Pericardium fibroblast (primary cell): ENCODE measurements around the gene ATP13A1. TPM values are rescaled to one million over a fixed set of nuclear protein-coding genes. Genes with fewer than 3 reads are reported as not detected.

Source experiments
- total RNA-seq: library from RNA; depleted of rRNA; stranded (reverse); fragments of >200 nt; gene quantifications from 2 replicates; pipeline ENCODE4 v1.2.3, GENCODE V29; 2015

The ATP13A1 gene
- total RNA-seq = 159 and 211 TPM in 2 replicates

DNA sequence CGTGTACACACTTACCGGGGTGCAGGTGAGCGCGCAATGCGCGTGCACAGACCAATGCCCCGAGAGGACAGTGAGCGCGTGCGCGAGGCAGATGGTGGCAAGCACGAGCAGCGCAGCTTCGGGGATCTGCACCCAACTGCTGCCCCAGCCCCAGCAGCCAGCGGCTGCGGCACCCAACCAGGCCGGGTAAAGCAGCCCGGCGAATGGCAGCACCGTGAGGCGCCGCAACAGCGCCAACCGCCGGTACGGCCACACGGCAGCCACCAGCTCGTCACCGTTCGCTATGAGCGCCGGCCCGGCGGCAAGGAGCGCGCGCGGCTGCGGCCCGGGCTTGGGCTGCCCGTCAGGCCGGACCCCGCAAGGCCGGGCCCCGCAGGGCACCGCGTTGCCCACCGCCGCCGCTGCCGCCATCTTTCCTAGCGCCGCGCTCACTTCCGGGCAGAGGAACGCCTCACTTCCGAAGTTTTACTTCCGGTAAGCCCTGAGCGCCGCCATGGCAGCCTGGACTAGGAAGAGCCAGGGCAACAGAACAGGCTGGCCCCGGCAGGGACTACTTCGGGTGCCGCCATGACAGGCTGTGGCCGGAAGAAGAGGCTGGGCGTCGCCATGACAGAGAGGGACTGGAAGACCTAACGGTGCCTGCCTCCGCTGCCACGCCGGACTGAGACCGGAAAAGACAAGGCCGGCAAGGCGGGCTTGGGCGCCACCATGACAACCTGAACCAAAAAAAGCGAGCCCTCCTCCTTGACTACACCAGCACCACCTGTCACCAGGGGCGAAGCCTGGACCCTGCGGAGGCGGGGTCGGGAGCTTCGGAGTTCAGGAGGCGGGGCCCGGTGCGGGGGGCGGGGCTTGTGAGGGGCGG, at the start of gene ATP13A1:
Gene ATP13A1 (minus strand): TSS at position 421 of the 865 bp plus-strand sequence. CDS start 10 bp downstream, at position 411.

DNA sequence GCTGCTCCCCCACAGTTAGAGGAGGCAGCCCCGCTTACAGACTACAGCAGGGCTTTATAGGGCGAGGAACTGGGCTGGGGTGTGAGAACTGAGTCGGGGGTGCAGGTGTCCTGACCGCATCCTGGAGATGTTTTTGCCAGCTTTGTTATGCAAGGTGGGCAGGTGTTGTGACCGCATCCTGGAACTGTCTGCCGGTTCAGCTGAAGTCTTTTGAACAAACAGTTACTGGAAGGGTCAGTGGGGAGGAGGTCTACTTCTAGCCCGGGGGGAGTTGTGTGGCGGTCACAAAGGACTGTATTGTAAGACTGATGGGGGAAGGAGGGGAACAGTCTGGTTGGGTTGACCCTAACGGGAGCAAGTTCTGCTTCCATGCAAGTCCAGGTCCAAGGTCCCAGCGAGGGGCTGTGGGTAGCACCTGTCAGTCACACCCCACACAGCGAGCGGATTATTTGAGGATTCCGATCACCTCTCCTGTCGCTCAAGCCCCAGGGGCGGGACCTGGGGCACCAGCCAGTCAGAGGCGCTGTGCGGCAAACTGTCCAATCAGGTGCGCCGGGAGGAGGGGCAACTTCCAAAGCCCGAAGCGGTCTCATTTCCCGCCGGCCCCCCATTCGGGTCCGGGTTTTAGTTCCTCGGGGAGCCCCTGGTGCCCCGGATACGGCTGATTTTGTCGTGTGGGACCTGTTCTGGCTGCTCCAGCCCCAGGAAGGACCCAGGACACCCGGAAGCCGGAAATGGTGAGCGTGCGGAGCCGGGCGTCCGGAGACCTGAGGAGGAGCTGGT, 4.9 kb upstream of the ATP13A1 start, which contains the start of gene ZNF101:
Gene ZNF101 (plus strand): TSS at position 610 of the 783 bp plus-strand sequence. CDS start 125 bp downstream, at position 735.

DNA sequence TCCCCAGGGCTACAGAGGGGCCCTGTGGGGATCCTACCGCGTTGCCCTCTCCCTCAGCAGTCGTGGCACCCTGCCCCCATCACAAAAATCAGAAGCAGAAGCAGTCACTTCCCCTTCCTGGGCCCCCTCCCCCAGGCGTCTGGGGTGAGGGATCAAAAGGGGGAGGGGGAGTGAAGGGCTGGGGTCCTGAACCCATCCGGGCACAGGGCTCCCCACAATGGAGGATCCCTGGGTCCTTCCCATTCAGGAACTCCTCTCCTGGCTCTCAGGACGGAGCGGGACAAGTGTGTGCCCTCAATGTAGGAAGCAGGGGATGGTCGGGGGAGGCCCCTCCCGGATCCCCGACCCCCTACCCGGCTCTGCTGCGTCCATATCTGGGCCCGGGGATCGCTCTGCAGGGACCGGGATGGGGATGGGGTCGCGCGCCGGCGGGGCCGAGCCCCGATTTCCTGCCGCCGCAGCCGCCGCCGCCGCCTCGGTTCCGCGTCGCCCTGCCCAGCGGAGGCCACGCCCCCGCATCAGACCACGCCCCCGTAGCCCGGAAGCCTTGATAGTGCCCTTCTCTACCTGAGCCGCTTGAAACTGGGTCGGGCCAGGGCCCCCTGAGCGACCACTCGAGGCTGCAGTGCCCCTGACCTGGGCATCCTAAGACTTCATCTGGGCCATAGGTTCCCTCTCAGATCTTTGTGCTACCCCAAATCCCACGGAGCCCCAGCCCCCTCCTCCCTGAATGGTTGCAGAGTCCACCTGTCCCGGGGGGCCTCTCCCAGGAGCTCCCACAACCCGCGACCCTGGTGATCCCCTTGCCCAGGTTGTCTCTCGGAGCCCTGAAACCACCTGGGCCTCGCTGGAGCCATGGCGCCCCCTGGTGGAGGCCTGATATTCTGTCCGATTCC, 20.1 kb downstream of the ATP13A1 start, which contains the start of gene GMIP:
Gene GMIP (minus strand): TSS at position 500 of the 896 bp plus-strand sequence. CDS start 128 bp downstream, at position 372.

DNA sequence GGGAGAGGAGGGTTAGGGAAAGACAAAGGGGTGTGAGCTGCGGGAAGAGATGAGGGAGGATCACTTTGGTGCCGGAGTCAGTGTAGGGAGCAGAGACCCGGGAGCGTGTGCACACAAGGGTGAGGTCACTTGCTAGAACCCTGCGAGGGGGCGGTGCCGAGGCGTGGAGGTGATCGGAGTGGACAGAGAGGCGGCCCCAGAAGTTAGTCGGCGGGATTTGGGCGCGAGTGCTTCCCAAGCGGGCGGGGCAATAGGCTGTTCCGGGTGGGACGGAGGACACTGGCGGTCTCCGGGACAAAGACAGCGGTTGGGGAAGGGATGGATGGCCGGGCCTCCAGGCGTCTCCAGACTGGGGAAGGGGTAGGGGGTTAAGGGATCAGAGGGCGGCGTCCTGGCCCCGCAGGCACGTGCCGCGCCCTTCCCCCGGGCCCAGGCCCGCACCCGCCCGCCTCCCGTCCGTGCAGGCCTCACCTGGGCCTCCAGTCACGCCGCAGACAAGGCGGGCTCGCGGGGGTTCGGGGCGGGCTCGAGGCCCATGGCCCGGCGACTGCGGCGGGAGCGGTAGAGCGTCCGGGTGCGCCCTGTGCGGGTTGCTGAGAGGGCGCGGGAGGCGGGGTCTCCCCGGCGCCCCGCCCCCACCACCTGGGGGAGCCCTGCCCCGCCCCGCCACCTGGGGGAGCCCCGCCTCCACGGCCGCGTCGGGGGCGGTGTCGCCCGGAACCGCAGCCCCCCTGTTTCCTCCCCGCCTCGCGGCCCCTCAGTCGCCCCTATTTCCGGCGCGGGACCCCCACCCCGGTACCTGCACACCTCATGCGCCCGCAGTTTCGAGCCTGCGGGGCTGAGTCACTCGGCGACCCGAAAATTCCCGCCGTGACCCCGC, 35.6 kb downstream of the ATP13A1 start, which contains the start of gene LPAR2:
Gene LPAR2 (minus strand): TSS at position 600 of the 880 bp plus-strand sequence. CDS start 945 bp downstream, outside the sequence.

DNA sequence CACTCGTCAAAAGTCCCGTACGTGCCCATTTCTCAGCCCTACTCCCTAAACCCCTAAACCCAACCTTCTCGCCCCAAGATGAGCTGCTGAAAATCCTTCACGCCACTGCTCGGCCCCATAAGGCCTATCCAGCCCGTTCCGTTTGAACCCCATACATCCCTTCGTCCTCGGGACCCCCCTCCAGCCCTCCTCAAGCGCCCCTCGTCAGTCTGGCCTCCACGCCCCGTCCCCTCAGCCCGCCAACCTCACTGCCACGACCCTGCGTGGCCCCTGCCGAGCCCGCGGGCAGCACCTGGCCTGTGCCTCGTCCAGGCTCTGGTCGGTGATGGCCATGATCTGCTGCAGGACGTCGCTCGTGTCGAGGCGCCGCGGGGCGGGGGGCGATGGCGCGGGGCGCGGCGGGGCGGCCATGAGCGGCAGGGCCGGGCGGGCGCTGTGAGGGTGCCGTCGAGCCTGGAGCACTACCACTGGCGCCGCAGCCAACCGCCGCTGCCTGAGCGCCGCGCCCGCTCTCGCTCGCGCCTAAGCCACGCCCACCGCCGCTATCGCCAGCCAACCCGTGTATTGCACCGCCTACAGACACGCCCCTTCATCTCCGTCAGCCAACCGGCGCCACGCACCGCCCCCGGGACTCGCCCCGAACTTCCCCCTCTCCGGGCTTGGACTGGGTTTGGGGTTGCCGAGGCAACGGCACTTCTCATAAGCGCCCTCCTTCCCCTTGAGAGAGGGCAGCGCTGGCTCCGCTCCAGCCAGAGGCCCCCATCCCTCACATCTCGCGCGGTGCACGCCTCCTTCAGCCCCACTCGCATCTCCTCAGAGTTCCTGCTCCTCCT, 45.0 kb downstream of the ATP13A1 start, which contains the start of gene PBX4:
Gene PBX4 (minus strand): TSS at position 469 of the 833 bp plus-strand sequence. CDS start 58 bp downstream, at position 411.

Other genes with a start within 250 kb of the ATP13A1 start
- 1.4 and 2.0 TPM in 2 replicates for gene TSSK6, start 148.1 kb downstream of the ATP13A1 start, total RNA-seq
- gene NDUFA13, start 147.5 kb downstream of the ATP13A1 start, total RNA-seq = 176 and 205 TPM in 2 replicates
- 0.17 and 0.23 TPM in 2 replicates for gene YJEFN3, start 134.8 kb downstream of the ATP13A1 start, total RNA-seq
- gene CILP2, start 125.4 kb downstream of the ATP13A1 start, total RNA-seq = 1.2 TPM in 2 replicates
- 1.5 TPM in 1 of 2 replicates, not detected in the other for gene PBX4, start 45.0 kb downstream of the ATP13A1 start, total RNA-seq
- 0.93 and 4.1 TPM in 2 replicates for gene LPAR2, start 35.5 kb downstream of the ATP13A1 start, total RNA-seq
- 3.9 and 10.5 TPM in 2 replicates for gene GMIP, start 20.0 kb downstream of the ATP13A1 start, total RNA-seq
- 2.0 and 3.7 TPM in 2 replicates for gene ZNF101, start 5.2 kb upstream of the ATP13A1 start, total RNA-seq
- 4.0 and 4.4 TPM in 2 replicates for gene ZNF14, start 69.4 kb upstream of the ATP13A1 start, total RNA-seq
- 15.8 and 20.0 TPM in 2 replicates for gene ZNF506, start 158.1 kb upstream of the ATP13A1 start, total RNA-seq
- gene ZNF253, start 202.2 kb upstream of the ATP13A1 start, total RNA-seq = 3.0 and 3.4 TPM in 2 replicates
- 2.4 and 5.0 TPM in 2 replicates for gene ZNF93, start 237.3 kb upstream of the ATP13A1 start, total RNA-seq